Skin epidermis (tissue), 12 donors: ENCODE data around the gene QPCTL.
"Not testable (repeated sequence)": the region's sequence is repeated elsewhere in the genome, so short reads cannot be mapped to it uniquely, and the experiment has no call there.

Experiments
- H3K27ac ChIP-seq, 21 experiments: fragments of 200-600 bp; sonication (generic) in 11 of 21; one replicate each; pipeline ENCODE4 v1.5.0; 2020; ENCODE audit warnings: mild to moderate bottlenecking in 3 of 21, inconsistent platforms in 2 of 21, moderate library complexity in 2 of 21
- H3K4me3 ChIP-seq, 7 experiments: fragments of 200-600 bp; sonication (generic) in 2 of 7; one replicate each; pipeline ENCODE4 v1.5.0; 2020; ENCODE audit warnings: inconsistent platforms in 2 of 7, mild to moderate bottlenecking in 2 of 7, moderate library complexity in 1 of 7

The QPCTL gene

DNA sequence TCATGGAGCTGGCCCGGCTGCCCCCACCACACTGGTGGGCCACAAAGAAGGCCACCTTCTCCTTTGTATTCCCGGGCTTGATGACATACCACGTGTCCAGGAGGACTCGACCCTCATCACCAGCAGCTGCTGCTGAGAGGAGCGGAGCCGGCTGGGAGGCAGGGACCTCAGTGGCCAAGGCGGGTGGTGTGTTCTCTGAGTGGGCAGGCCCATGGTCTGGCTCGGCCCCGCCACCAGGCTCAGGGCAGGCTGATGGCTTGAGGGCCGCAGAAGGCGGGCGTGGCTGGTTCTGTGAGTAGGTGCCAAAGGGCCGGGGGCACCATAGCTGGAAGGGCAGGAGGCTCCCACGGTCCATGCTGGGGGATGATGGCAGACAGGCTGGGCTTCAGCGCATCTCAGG is 20.7 kb downstream of the QPCTL start:
- Histone ChIP-seq H3K27ac (no peak overlapping the region), H3K4me3 (no peak overlapping the region)

DNA sequence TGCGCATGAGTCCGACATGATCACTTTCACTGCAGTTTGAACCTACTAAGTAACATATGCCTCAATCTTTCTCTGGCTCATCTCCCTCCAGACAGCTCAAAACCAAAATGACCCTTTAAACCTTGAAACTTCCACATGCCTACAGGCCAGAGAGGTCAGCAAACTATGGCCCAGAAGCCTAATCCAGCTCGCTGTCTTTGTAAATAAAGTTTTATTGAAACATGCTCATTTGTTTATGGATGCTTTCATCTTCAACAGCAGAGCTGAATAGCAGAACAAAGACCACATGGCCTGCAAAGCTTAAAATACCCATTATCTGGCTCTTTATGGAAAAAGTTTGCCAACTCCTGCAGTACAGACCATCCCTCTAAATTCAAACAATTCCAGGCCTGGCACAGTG is 22.7 kb downstream of the QPCTL start:
- Histone ChIP-seq H3K27ac (peak overlapping the region in 1 of 21 experiments; percentile 17), H3K4me3 (no peak overlapping the region)

DNA sequence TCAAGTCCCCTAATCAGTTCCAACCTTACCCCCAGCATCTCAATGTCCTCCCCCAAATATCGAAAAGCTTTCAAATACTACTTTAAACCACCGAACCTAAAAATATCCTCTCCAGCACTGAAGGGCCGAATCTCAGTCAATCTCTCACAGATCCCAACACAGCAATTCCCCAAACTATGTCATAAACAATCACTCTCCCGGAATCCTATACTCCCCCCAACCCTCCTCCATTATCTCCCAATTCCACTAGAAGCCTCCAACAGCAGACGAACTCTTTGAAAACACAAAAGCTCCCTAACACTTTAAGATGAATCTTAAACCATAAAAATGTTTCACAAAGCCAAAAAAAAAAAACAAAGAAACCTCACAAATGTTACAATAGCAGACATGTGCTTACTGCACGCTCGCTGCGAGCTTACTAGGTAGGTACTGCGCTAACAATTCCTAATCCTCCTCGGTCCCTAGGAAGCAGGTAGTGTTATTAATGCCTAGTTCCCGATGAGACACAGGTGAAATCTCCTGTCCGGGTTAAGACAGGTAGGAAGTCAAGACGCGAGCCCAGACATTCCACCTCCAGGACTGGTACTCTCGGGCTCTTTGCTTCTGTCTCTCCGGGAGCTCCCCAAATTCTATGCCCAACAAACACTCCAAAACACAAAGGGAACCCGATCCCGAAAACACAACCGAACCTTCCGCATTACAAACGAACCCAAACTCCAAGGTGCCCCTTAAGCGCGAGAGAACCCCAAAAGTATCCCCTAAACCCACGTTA is 24.1 kb downstream of the QPCTL start:
- Histone ChIP-seq H3K4me3 (peak overlapping the region; percentile 52 to 62 (median 56)), H3K27ac (peak overlapping the region; percentile 33 to 98 (median 90))

DNA sequence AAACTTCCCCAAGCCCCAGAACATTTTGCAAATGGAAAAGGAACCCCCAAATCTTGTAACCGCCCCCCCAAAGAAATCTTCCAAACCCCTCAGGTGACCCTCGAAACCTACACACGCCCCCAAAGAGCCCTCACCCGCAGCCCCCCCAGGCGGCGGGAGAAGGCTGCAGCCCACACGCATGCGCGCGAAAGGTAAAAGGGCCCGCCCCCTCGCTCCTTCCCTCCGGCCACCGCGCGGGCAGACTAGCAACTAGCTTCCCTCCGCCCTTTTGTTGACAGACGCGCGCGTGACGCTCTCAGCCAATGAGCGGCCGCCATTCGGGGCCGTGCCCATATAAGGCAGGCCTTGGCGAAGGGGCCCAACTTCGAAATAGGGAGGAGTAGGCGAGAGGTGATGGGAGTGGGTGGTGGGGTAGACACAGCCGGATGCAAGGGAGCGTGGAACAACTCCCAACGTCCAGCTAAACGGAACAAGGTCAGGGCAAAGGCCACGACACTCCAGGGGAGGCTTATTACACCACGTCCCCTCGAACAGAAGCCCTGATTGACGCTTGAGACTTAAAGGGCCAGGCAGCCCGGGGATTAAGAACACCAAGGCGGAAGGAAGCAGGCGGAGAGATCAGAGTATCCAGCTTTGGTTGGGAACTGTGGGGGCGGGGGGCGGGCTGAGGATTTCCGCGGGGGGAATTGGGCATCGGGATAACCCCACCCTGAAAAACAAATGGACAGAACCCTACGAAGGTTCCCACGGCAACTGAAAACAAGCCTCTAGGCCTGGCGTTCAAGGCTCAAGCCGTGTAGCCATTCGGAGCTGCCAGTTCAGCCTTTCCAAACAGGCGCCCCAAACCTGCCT is 24.9 kb downstream of the QPCTL start:
- Histone ChIP-seq H3K4me3 (peak overlapping the region; percentile 52 to 62 (median 56)), H3K27ac (peak overlapping the region; percentile 33 to 98 (median 92))

DNA sequence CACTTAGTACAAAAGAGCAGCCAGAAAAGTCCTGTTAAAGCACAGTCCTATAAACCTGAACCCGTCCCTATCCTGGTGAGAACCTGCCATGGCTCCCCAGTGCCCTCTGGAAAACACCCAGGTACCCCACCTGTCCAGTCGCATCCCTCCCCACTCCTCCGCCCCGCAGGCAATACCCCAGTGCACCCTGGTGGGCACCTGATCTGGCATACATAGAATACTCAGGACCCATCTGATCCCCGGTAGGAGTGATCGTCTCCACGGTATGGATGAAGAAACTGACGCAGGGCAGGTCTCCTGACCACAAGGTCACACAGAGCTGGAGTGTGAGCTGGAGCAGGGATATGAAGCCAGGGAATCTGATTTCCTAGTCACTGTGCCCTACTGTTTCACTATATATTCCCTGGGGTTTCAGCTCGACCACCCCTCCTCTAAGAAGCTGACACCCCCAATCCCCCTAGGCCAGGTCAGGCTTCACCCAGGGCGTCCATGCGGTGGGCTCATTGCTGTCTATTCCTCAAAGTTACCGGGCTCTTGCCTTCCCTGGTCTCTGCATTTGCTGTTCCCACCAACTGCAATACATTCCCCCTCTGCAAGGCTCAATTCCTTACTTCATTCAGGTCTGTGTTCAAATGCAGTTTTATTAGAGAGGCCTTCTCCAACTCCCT is 25.7 kb downstream of the QPCTL start:
- Histone ChIP-seq H3K4me3 (peak overlapping the region; percentile 52 to 62 (median 56)), H3K27ac (peak overlapping the region in 20 of 21 experiments; percentile 62 to 98 (median 92))

DNA sequence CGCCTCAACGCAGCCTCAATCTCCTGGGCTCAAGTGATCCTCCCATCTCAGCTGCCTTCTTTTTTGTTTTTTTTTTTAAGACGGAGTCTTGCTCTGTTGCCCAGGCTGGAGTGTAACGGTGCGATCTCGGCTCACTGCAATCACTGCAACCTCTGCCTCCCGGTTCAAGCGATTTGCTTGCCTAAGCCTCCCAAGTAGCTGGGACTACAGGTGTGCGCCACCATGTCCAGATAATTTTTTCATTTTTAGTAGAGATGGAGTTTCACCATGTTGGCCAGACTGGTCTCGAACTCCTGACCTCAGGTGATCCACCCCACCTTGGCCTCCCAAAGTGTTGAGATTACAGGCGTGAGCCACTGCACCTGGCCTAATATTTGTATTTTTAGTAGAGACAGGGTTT is 27.6 kb downstream of the QPCTL start:
- not testable (repeated sequence) for H3K4me3 ChIP-seq
- peak overlapping the region in 3 of 21 experiments; percentile 22 to 39 (median 34) for H3K27ac ChIP-seq

DNA sequence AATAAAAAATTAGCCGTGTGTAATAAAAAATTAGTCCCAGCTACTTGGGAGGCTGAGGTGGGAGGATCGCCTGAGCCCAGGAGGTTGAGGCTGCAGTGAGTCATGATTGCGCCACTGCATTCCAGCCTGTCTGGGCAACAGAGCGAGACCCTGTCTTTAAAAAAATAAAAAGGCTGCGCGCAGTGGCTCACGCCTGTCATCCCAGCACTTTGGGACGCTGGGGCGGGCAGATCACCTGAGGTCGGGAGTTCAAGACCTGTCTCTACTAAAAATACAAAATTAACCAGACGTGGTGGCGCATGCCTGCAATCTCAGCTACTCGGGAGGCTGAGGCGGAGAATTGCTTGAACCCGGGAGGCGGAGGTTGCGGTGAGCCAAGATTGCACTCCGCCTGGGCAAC is 36.2 kb downstream of the QPCTL start:
- H3K27ac ChIP-seq: peak overlapping the region in 2 of 21 experiments; percentile 37 to 87
- H3K4me3 ChIP-seq: not testable (repeated sequence)

DNA sequence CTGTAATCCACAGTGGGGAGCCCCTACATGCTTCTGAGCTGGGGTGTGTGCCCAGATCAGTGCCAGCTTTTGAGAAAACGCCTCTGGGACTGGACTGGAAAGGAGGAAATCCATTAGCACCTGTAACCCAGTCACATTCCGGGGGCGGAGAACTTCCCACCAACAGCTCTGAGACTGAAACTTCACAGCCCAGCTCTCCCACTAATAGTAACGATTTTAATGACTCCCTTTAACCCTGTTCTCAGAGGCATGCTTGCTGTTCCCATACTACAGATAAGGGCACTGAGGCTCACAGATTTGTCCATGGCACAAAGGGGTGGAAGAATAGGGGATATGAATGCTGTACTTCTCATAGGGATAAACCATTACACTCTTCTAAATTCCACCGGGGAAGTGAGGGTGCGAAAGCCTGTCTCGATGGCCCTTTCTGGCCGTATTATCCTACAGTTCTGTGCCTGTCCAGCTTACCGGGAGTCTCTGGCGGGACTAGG is 37.4 kb downstream of the QPCTL start:
- peak overlapping the region in 20 of 21 experiments; percentile 74 to 93 (median 88) for H3K27ac ChIP-seq
- H3K4me3 ChIP-seq: peak overlapping the region; percentile 57 to 91 (median 84)

DNA sequence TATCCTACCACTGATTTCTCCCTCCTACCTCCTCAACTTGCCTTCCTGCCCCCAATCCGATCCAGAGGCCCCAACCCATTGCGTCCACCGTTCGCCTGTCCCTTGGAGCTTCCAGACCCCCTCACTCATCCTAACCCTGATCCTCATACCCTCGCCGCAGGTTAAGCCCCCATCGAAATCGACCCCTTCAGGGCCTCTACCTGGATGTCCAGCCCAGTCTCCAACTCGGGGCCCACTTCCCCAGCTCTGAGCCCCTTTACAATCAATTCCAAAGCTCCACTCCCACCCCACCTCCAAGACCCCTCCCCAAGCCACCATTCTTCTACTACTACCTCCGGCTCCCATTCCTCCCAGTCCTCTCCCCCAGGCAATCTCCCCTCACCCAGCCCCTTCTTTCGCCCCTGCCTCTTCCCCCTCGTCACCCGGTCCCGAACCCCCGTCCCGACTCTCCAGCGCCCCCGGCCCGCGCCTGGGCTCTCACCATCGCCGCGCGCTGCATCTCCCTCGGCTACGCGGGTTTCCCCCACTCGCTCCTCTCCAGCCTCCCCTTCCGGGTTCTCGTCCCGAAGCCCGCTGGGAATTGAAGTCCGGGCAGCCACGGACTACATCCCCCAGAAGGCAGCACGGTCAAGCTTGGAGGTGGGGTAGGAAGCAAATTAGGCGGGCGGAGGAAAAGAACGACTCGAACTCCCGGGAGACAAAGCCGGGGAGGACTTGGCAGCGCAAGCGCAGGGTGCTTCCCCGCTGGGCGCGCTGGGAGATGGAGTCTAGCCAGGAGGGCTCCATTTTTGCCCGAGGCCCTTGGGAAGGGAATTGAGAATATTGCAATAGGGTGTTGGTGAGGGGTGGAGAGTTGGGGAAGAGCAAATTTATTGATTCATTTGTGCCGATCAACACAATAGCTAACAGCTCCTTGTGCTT is 38.2 kb downstream of the QPCTL start, which contains the start of gene FBXO46:
Gene FBXO46, minus strand, starts transcription at position 529 of the 921 bp plus-strand sequence. CDS start 17,401 bp downstream, outside the sequence.
- Histone ChIP-seq H3K4me3 (peak within 1 kb of the TSS; percentile 57 to 91 (median 84)), H3K27ac (peak within 1 kb of the TSS in 20 of 21 experiments; percentile 74 to 93 (median 88))

DNA sequence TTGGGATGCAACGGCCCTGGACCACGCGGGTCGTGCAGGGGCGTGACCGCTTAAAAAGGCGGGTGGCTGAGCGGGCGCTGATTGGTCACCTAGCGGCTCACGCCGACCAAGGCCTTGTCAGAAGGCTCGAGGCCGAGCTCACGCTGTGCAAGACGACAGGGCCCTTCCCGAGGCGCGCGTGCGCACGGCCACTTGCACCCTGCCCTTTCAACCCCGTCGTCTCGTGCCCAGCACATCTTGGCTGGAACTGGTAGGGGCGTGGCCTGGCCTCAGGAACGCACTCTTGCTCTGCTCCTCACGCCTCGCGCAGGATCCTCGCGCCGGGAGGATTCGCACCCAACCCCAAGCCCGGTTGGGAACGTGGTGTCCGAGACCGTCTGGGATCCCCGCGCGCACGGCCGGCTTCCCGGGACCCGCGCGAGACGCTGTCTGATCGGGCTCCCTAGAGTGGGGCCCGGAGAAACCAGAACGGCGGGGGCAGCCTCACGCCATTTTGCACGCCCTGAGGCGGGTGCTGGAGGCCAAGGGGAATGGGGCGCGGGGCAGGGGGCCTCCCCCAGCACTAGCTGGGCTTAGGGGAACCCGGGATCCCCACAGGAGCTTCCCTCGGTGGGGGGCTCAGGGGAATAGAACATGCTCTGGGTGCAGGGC is 40.8 kb downstream of the QPCTL start, which contains the start of gene MEIOSIN:
Gene MEIOSIN, plus strand, starts transcription at position 280 of the 651 bp plus-strand sequence. CDS start 1,938 bp downstream, outside the sequence.
- Histone ChIP-seq H3K4me3 (no peak within 1 kb of the TSS), H3K27ac (no peak within 1 kb of the TSS)

DNA sequence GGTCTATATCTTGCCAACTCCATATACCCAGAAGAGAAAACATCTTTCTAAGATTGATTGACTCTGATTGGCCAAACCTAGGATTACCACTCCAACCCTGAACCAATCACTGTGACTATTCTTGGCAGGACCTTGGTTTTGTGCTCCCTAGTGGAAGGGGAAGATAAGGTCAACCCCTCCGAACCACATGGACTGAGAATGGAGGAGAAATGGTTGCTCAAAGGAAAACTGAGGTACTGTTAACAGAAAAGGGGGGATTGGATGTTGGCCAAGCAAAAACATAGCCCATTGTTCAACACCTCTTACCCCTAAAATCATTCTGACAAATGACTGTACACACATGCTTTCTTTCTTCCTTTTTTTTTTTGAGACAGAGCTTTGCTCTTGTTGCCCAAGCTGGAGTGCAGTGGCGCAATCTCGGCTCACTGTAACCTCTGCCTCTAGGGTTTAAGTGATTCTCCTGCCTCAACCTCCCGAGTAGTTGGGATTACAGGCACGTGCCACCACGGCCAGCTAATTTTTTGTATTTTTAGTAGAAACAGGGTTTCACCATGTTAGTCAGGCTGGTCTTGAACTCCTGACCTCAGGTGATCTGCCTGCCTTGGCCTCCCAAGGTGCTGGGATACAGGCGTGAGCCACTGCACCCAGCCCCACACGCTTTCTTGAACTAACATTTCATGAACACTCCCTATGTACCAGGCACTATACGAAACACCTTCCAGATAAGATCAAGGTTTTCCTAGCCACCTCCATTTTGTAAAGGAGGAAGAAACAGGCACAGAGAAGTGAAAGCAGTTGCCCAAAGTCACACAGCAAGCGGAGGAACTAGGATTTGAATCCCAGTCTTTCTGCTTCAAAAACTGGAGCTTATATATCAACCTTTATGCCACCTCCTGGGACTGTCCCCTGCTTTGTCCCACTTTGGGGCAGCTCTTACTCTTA is 47.3 kb downstream of the QPCTL start:
- no peak overlapping the region for H3K4me3 ChIP-seq
- H3K27ac ChIP-seq: no peak overlapping the region

DNA sequence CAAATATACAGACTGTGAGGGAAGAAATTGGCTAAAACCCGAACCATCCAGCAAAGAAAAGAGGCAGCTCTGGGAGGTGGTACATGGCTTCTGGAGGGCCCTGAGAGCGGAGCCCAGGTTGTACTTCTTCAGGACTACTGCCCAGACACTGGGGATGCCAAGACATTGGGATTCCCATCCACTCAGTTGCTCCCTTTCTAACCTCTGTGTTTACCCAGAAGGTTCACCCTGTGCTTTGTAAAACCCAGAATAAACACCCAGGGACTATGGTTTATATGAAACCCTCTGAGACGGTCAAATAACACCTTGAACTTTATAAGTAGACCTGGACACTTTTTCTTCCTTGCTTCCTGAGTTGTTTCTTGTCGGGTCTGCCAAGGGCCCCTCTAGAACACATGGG is 50.5 kb downstream of the QPCTL start:
- no peak overlapping the region for H3K27ac ChIP-seq
- H3K4me3 ChIP-seq: no peak overlapping the region

DNA sequence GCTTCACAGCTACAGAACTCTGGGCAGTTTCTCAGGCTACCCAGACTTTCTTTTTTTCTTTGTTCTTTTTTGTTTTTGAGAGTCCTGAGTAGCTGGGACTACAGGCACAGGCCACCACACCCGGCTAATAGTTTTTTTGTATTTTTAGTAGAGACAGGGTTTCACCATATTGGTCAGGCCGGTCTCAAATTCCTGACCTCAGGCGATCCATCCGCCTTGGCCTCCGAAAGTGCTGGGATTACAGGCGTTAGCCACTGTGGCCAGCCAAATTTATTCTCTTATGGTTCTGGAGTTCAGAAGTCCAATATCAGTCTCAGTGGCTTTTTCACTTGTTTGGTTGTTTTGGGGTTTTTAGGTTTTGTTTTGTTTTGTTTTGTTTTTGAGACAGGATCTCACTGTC is 53.1 kb downstream of the QPCTL start:
- H3K4me3 ChIP-seq: no peak overlapping the region
- H3K27ac ChIP-seq: no peak overlapping the region

DNA sequence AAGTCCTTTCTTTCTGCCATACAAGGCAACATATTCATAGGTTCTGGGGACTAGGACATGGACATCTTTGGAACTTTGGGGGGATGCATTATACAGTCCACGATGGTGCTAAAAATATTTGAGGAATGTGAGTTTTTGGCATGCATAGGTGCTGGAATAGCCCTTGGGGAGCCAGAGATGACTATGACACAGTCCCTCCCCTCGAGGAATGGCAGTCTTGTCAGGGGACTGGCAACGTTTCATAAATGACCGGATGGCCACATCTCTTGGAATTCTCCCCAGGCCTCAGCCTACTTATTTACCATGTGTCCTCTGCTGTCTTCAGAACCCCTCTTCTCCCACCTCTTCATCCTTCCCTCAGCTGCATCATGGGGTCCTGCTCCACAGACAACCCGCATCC is 54.4 kb downstream of the QPCTL start:
- Histone ChIP-seq H3K27ac (no peak overlapping the region), H3K4me3 (no peak overlapping the region)

DNA sequence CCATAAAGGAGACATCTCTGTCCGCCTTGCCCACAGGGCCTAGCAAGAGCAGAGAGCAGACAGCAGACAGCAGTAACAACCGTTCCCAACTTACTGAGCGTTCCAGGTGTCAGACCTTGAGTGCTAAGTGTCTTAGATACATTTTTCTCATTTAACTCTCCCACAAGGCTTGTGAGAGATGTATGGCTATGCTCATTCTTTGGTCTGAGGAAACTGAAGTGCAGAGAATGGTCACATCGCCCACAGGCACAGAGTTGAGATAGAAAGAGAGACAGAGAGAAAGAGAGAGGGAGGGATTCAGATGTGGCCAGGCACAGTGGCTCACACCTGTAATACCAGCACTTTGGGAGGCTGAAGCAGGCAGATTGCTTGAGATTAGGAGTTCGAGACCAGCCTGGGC is 55.0 kb downstream of the QPCTL start:
- no peak overlapping the region for H3K4me3 ChIP-seq
- no peak overlapping the region for H3K27ac ChIP-seq

DNA sequence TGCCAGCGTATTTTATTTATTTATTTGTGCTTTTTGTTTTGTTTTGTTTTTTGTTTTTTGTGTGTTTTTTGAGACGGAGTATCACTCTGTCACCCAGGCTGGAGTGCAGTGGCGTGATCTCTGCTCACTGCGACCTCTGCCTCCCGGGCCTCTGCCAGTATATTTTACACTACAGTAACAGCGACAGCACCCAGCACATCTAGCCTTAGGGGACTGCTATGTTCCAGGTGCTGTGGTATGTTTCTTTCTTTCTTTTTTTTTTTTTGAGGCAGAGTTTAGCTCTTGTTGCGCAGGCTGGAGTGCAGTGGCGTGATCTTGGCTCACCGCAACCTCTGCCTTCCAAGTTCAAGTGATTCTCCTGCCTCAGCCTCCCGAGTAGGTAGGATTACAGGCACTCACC is 59.0 kb downstream of the QPCTL start:
- H3K4me3 ChIP-seq, H3K27ac ChIP-seq: not testable (repeated sequence)

DNA sequence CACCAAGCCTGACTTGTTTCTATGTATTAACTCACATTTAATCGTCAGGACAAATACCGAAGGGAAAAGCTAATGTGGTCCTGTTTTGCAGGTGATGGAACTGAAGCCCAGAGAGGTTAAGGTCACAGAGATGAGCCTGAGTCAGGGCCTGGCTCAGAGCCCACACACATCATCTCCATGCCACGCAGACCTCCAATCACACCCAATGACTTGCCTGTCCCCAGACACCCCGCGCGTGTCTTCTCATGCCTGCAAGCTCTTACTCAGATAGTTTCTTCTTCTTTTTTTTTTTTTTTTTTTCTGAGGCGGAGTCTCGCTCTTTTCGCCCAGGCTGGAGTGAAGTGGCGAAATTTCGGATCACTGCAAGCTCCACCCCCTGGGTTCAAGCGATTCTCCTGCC is 60.2 kb downstream of the QPCTL start:
- Histone ChIP-seq H3K4me3 (no peak overlapping the region), H3K27ac (no peak overlapping the region)
